OCI-LY3 (cell line): ENCODE measurements around the gene POLG.
A peak's percentile ranks its signal among the peaks of the same experiment; 100 is the strongest.

Experiments used
- H2AFZ ChIP-seq: fragments of 200-600, 300-600 bp; shearing (Covaris generic); 2 replicates; pipeline ENCODE4 v1.6.0; 2014; ENCODE audit warnings: antibody characterized with exemption, low read depth, low read length
- H3K27ac ChIP-seq: fragments of 200-600, 300-600 bp; sonication (generic); 2 replicates; pipeline ENCODE4 v1.5.1; 2014; ENCODE audit warnings: mild to moderate bottlenecking, low read length, moderate library complexity, mixed read lengths
- H3K27me3 ChIP-seq: fragments of 200-600, 300-600 bp; sonication (generic); 2 replicates; pipeline ENCODE4 v1.6.1; 2014; ENCODE audit warnings: low read depth, low read length, mixed read lengths
- H3K36me3 ChIP-seq: fragments of 200-600, 300-600 bp; sonication (generic); replicated peaks from 2 replicates; pipeline ENCODE3; 2014; ENCODE audit warnings: low read depth, low read length, mixed read lengths
- H3K4me1 ChIP-seq: fragments of 300-600, 200-600 bp; sonication (generic); 2 replicates; pipeline ENCODE4 v1.6.1; 2014; ENCODE audit warnings: low read length, mixed read lengths
- H3K4me2 ChIP-seq: fragments of 200-600, 300-600 bp; sonication (generic); 2 replicates; pipeline ENCODE4 v1.6.1; 2014; ENCODE audit warnings: low read length, mixed read lengths
- H3K4me3 ChIP-seq: fragments of 300-600, 200-600 bp; sonication (generic); 2 replicates; pipeline ENCODE4 v1.5.1; 2014; ENCODE audit warnings: antibody characterized with exemption, mild to moderate bottlenecking, low read length, moderate library complexity
- H3K79me2 ChIP-seq: fragments of 300-600, 200-600 bp; shearing (Covaris generic); 2 replicates; pipeline ENCODE4 v1.6.1; 2014; ENCODE audit warnings: mild to moderate bottlenecking, low read length, mixed read lengths
- H3K9ac ChIP-seq: fragments of 300-600, 200-600 bp; shearing (Covaris generic); 2 replicates; pipeline ENCODE4 v1.6.0; 2014; ENCODE audit warnings: mild to moderate bottlenecking, low read length, moderate library complexity
- H3K9me3 ChIP-seq: fragments of 200-600, 300-600 bp; shearing (Covaris generic); 2 replicates; pipeline ENCODE4 v1.6.1; 2014; ENCODE audit warnings: low read length, mixed read lengths; ENCODE audit not compliant: insufficient read depth
- H4K20me1 ChIP-seq: fragments of 200-600, 300-600 bp; sonication (generic); 2 replicates; pipeline ENCODE4 v1.6.1; 2016; ENCODE audit warnings: low read length, mixed read lengths; ENCODE audit not compliant: insufficient read depth
- EZH2phosphoT487 ChIP-seq: fragments of 200-600 bp; shearing (Covaris generic); IDR thresholded peaks from 2 replicates; pipeline ENCODE4 v1.6.1; 2018; ENCODE audit warnings: antibody characterized with exemption, mixed run types, low read depth
- TF ChIP-seq, protein P1 (sequence below): fragments of 200-600, 300-600 bp; sonication (generic); IDR thresholded peaks from 2 replicates; pipeline ENCODE4 v1.5.1; 2014; ENCODE audit warnings: antibody characterized with exemption, low read length, low read depth

The POLG gene

GRCh38 chr15:89359471-89360293 is 25.1 kb upstream of the POLG start:
- H3K79me2 ChIP-seq, result no peaks in the 10 kb centered on the region
- no peak for TF ChIP-seq EZH2phosphoT487
- TF ChIP-seq, protein P1, sequence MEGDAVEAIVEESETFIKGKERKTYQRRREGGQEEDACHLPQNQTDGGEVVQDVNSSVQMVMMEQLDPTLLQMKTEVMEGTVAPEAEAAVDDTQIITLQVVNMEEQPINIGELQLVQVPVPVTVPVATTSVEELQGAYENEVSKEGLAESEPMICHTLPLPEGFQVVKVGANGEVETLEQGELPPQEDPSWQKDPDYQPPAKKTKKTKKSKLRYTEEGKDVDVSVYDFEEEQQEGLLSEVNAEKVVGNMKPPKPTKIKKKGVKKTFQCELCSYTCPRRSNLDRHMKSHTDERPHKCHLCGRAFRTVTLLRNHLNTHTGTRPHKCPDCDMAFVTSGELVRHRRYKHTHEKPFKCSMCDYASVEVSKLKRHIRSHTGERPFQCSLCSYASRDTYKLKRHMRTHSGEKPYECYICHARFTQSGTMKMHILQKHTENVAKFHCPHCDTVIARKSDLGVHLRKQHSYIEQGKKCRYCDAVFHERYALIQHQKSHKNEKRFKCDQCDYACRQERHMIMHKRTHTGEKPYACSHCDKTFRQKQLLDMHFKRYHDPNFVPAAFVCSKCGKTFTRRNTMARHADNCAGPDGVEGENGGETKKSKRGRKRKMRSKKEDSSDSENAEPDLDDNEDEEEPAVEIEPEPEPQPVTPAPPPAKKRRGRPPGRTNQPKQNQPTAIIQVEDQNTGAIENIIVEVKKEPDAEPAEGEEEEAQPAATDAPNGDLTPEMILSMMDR, result no peak
- no peak overlapping the region for H3K27ac ChIP-seq
- no peaks in the 10 kb centered on the region for H4K20me1 ChIP-seq
- H3K4me2 ChIP-seq, result peak overlapping the region; percentile 72
- H3K4me3 ChIP-seq, result peak overlapping the region; percentile 78
- no peaks in the 10 kb centered on the region for H3K36me3 ChIP-seq
- H3K9me3 ChIP-seq, result no peaks in the 10 kb centered on the region
- peaks cover 23% of the 10 kb centered on the region for H3K4me1 ChIP-seq
- peaks cover 30% of the 10 kb centered on the region for H3K27me3 ChIP-seq
- H2AFZ ChIP-seq, result peak overlapping the region; percentile 88
- H3K9ac ChIP-seq, result peak overlapping the region; percentile 68; the same call in 1 of the 2 replicates

- Histone ChIP-seq H3K9ac (peak overlapping the region; percentile 68), H3K36me3 (no peaks in the 10 kb centered on the region), H3K79me2 (no peaks in the 10 kb centered on the region), H3K4me3 (peak overlapping the region; percentile 78), H4K20me1 (no peaks in the 10 kb centered on the region), H3K9me3 (no peaks in the 10 kb centered on the region), H3K27me3 (peaks cover 32% of the 10 kb centered on the region), H2AFZ (peak overlapping the region; percentile 88), H3K4me2 (peak overlapping the region; percentile 72), H3K4me1 (peaks cover 23% of the 10 kb centered on the region), H3K27ac (no peak overlapping the region)
- no peak for TF ChIP-seq EZH2phosphoT487
- TF ChIP-seq, protein P1, result peak; percentile 97
Measured at GRCh38 chr15:89358755-89359439, 24.3 kb upstream of the POLG start.

DNA sequence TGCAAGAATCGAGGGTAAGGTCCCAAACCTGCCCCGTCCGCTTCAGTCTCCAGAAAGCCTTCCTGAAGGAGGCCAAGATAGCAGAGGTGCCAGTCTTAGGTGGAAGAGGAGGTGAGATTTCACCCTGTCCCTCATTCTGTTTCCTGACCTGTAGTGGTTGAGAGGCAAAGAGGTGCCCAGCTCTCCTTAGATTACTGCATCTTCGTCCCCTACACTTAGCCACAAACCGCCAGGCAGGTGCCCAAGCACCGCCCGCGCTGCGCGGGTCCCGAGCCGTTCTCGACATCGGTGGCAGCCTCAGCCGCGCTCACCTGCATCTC is 23.8 kb upstream of the POLG start:
- Histone ChIP-seq H3K36me3 (no peaks in the 10 kb centered on the region), H3K9ac (peak overlapping the region; percentile 68; the same call in 1 of the 2 replicates), H3K4me1 (peaks cover 23% of the 10 kb centered on the region), H3K4me2 (peak overlapping the region; percentile 72), H3K79me2 (no peaks in the 10 kb centered on the region), H4K20me1 (no peaks in the 10 kb centered on the region), H2AFZ (no peak overlapping the region), H3K9me3 (no peaks in the 10 kb centered on the region), H3K27me3 (peaks cover 32% of the 10 kb centered on the region), H3K27ac (no peak overlapping the region), H3K4me3 (peak overlapping the region; percentile 78)
- TF ChIP-seq, protein P1, result no peak
- no peak for TF ChIP-seq EZH2phosphoT487

DNA sequence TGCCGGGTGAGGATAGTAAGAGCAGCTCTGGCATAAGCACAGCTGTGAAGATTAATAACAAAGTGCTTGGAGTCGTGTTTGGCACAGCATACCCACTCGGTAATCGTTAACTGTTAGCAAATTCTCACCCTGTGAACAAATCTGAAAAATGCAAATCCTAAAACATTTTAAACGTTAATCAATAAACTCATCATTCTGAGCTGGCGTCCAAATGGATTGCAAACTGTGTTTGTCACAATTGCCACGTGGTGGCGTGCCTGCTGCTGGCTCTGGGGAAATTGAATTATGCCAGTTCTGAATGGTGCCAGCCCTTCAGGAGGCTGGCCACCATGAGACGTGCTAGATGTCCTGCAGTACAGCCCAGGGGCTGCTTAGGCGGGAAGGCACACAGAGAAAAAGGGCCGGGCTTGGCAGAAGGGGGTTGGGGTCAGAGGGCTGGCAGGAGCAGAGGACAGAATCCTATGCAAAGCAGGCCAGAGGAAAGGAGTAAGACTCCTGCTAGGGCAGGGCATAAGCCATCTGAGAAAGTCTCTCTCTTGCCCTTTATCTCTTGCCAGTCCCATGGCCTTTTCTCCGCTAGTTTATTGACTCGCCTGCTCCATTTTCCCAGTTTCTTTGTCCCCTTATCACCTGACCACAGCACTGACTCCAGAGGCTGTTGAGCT is 22.1 kb upstream of the POLG start:
- TF ChIP-seq EZH2phosphoT487, result no peak
- TF ChIP-seq, protein P1, result peak; percentile 90
- Histone ChIP-seq H3K9ac (0 out of 2 replicates have a peak overlapping the region, but pooled peaks have one; percentile 22), H3K36me3 (no peaks in the 10 kb centered on the region), H3K4me2 (peak overlapping the region; percentile 83), H3K27me3 (peaks cover 32% of the 10 kb centered on the region), H2AFZ (peak overlapping the region; percentile 79), H3K79me2 (no peaks in the 10 kb centered on the region), H4K20me1 (no peaks in the 10 kb centered on the region), H3K9me3 (no peaks in the 10 kb centered on the region), H3K4me3 (peak overlapping the region; percentile 65), H3K4me1 (peaks cover 23% of the 10 kb centered on the region), H3K27ac (no peak overlapping the region)
